ENCODE measurements around the gene SMU1. TPM values are rescaled to one million over a fixed set of nuclear protein-coding genes. Genes with fewer than 3 reads are reported as not detected.
"Not testable (repeated sequence)": the region's sequence is repeated elsewhere in the genome, so short reads cannot be mapped to it uniquely, and the experiment has no call there.

SMU1 gene
- total RNA-seq, 4 donors from 2014 or later = 14.3 to 18.5 (median 16.7) TPM

DNA sequence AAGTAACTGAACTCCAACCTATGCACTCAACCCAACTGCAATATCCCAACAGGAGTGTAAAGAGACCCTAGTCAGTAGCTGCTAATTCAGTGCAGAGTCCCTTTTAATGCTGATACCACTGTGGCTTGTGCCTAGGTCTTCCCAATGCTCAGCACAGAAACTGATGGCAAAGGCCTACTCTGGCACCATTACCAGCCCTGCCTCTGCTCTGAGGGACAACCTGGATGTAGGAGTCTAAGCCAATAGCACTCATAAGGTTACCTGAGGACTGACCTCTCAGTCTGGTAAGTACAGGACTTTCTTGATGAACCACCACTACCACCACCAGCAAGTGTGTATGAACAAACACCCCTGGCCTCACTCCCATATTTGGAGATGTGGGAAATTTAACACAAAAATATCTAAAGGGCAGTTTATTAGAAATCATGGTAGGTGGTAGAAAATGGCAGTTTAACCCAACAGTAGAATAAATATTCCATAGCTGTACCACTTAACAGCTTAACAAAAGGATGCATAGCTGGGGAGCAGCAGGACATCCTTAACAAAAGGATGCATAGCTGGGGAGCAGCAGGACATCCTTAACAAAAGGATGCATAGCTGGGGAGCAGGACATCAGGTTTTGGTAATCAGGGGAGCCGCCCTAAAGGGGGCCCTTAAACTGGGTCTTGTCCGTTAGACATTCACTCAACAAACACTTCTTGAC is 62.4 kb downstream of the SMU1 start:
- no peaks in the 10 kb centered on the region for H3K9me3 ChIP-seq
- H3K36me3 ChIP-seq = peaks cover 4% of the 10 kb centered on the region
- no peaks in the 10 kb centered on the region for H3K4me1 ChIP-seq
- H3K4me3 ChIP-seq = no peak overlapping the region
- 79% methylated on average over 2 of the region's 2 CpGs for WGBS
- no peak overlapping the region for H3K27ac ChIP-seq
- no peaks in the 10 kb centered on the region for H3K27me3 ChIP-seq
- no peak for TF ChIP-seq POLR2A (IDR thresholded peaks at IDR 0.05)
- TF ChIP-seq, protein P1, sequence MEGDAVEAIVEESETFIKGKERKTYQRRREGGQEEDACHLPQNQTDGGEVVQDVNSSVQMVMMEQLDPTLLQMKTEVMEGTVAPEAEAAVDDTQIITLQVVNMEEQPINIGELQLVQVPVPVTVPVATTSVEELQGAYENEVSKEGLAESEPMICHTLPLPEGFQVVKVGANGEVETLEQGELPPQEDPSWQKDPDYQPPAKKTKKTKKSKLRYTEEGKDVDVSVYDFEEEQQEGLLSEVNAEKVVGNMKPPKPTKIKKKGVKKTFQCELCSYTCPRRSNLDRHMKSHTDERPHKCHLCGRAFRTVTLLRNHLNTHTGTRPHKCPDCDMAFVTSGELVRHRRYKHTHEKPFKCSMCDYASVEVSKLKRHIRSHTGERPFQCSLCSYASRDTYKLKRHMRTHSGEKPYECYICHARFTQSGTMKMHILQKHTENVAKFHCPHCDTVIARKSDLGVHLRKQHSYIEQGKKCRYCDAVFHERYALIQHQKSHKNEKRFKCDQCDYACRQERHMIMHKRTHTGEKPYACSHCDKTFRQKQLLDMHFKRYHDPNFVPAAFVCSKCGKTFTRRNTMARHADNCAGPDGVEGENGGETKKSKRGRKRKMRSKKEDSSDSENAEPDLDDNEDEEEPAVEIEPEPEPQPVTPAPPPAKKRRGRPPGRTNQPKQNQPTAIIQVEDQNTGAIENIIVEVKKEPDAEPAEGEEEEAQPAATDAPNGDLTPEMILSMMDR (IDR thresholded peaks at IDR 0.05) = no peak
- no peak for TF ChIP-seq POLR2AphosphoS5 (IDR thresholded peaks at IDR 0.05)
- no peak for TF ChIP-seq EP300 (IDR thresholded peaks at IDR 0.05)
- no peak for DNase-seq (ENCODE audit: low spot score in 2 of 2)

DNA sequence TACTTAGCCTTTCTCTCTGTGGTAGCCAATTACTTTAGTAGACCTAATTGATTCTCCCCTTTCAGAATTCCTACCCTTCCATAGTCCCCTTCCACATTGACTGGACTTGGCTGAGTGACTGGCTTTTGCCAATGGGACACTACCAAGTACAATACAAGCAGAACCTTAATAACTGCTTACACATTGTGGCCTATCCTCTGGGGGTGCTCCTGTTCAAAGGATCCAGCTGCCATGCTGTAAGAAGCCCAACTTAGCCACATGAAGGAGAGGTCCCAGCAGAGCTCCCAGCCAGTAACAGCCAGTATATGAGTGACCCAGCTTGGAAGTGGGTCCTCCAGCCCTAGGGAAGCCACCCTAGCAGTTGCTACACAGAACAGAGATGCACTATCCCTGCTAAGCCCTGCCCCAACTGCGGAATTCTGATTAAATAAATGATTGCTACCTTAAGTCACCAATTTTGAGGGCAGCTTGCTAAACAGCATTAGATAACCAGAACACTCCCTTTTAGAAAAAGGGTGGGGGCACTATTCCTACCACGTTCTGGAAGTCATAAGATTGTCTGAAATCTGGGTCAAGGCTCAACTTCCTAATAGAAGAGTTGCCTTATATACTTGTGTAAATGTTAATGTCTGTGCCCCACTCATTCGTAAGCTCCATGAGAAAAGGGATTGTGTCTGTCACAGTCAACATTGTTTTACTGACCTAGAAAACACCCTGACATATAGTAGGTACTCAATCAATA is 64.0 kb downstream of the SMU1 start:
- TF ChIP-seq POLR2A (IDR thresholded peaks at IDR 0.05) (no peak), EP300 (IDR thresholded peaks at IDR 0.05) (no peak), POLR2AphosphoS5 (IDR thresholded peaks at IDR 0.05) (no peak)
- TF ChIP-seq, protein P1 (IDR thresholded peaks at IDR 0.05) = no peak
- no peaks in the 10 kb centered on the region for H3K36me3 ChIP-seq
- no peaks in the 10 kb centered on the region for H3K4me1 ChIP-seq
- WGBS = 86% methylated on average over 3 of the region's 3 CpGs
- H3K4me3 ChIP-seq = no peak overlapping the region
- no peak for DNase-seq (ENCODE audit: low spot score in 2 of 2)
- no peaks in the 10 kb centered on the region for H3K9me3 ChIP-seq
- H3K27me3 ChIP-seq = no peaks in the 10 kb centered on the region
- no peak overlapping the region for H3K27ac ChIP-seq

DNA sequence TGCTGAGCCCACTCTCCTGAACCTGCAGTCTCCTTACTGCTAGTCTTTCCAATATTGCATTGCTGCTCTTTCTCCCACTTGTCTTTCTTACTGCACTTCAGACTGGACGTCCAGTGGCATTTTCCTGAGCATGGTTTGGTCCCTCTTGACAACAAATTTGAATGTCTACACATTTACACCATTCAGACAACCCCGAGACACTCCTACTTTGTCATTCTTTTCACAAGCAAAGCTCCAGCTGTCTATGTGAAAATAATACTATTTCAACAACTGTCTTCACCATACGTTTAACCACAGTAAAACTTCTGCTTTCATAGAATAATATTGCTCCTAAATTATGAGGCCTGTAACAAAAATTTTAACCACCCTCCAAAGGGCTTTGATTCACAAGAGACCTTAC is 64.6 kb downstream of the SMU1 start:
- H3K4me1 ChIP-seq = no peaks in the 10 kb centered on the region
- no peak overlapping the region for H3K27ac ChIP-seq
- no peaks in the 10 kb centered on the region for H3K27me3 ChIP-seq
- 87% methylated on average over 3 of the region's 3 CpGs for WGBS
- H3K36me3 ChIP-seq = no peaks in the 10 kb centered on the region
- no peaks in the 10 kb centered on the region for H3K9me3 ChIP-seq
- no peak for DNase-seq (ENCODE audit: low spot score in 2 of 2)
- TF ChIP-seq POLR2AphosphoS5 (IDR thresholded peaks at IDR 0.05) (no peak), EP300 (IDR thresholded peaks at IDR 0.05) (no peak), POLR2A (IDR thresholded peaks at IDR 0.05) (no peak)
- TF ChIP-seq, protein P1 (IDR thresholded peaks at IDR 0.05) = no peak
- H3K4me3 ChIP-seq = no peak overlapping the region

DNA sequence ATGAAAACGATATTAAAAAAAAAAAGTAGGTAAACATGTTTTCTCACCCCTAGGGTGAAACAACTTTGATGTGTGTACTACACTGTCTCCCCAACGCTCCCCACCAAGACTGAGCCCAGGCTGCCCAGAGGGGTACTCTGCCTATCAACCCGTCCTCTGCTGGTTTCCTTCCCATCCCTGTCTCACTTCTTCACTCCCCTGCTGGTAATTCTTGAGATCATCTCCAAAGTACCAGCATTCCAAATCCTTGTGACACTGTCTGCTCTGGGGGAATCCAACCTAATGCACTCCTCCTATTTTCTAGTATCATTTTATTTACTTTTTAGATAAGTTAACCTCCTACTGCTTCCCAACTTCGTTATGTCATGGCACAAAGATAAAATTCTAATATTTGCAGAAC is 68.7 kb downstream of the SMU1 start:
- H3K9me3 ChIP-seq = no peaks in the 10 kb centered on the region
- TF ChIP-seq POLR2AphosphoS5 (IDR thresholded peaks at IDR 0.05) (no peak), EP300 (IDR thresholded peaks at IDR 0.05) (no peak), POLR2A (IDR thresholded peaks at IDR 0.05) (no peak)
- TF ChIP-seq, protein P1 (IDR thresholded peaks at IDR 0.05) = no peak
- H3K4me1 ChIP-seq = no peaks in the 10 kb centered on the region
- H3K27me3 ChIP-seq = no peaks in the 10 kb centered on the region
- WGBS = 87% methylated on average over 4 of the region's 4 CpGs
- no peak for DNase-seq (ENCODE audit: low spot score in 2 of 2)
- H3K27ac ChIP-seq = no peak overlapping the region
- H3K4me3 ChIP-seq = no peak overlapping the region
- H3K36me3 ChIP-seq = no peaks in the 10 kb centered on the region

DNA sequence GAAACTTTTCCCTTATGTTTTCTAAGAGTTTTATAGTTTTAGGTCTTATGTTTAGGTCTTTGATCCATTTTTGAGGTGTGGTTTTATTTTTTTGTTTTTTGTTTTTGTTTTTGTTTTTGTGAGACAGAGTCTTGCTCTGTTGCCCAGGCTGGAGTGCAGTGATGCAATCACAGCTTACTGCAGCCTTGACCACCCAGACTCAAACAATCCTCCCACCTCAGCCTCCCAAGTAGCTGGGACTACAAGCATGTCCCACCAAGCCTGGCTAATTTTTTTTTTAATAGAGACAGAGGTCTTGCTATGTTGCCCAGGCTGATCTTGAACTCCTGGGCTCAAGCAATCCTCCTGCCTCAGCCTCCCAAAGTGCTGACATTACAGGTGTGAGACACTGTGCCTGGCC is 71.1 kb downstream of the SMU1 start:
- not testable (repeated sequence) for H3K36me3 ChIP-seq; H3K27ac ChIP-seq; H3K9me3 ChIP-seq; DNase-seq (ENCODE audit: low spot score in 2 of 2); H3K4me3 ChIP-seq; H3K27me3 ChIP-seq
- H3K4me1 ChIP-seq = peaks cover 11% of the 10 kb centered on the region

DNA sequence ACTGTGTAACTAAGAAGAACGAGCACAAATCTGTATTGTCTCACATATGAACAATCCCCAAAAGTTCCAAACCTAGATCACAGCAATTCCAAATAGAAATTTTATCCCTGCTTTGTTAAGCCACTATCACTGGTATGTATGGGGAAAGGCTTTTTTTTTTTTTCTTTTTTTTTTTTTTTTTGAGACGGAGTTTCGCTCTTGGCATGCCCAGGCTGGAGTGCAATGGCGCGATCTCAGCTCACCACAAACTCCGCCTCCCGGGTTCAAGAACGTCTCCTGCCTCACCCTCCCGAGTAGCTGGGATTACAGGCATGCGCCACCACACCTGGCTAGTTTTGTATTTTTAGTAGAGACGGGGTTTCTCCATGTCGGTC is 75.8 kb downstream of the SMU1 start:
- not testable (repeated sequence) for DNase-seq (ENCODE audit: low spot score in 2 of 2); H3K27me3 ChIP-seq; H3K9me3 ChIP-seq
- Histone ChIP-seq H3K4me3 (peak overlapping the region; percentile 92), H3K4me1 (peaks cover 18% of the 10 kb centered on the region), H3K36me3 (peaks cover 11% of the 10 kb centered on the region), H3K27ac (peak overlapping the region; percentile 93)
- WGBS = 6% methylated on average over 12 of the region's 12 CpGs
